HepG2 (cell line): ENCODE data around the gene PLB1. TPM values are rescaled to one million over a fixed set of nuclear protein-coding genes. Genes with fewer than 3 reads are reported as not detected.

Experiments
- ATAC-seq: fragments of 200-7000 bp; cut with Tn5 transposase; 3 replicates; pipeline ENCODE4 v1.9.1; 2020; ENCODE audit warnings: mild to moderate bottlenecking, moderate library complexity
- BruUV-seq: library from RNA; stranded (reverse); fragments of 400-500 nt; replicated peaks from 2 replicates; lab custom pipeline; 2021; lab: Mats Ljungman, UMichigan
- CTCF ChIA-PET: fragments of 300-600 bp; formaldehyde crosslinking; extraction: SDS; loops from one replicate; lab custom pipeline; 2021; ENCODE audit warnings: low total read pairs, inconsistent platforms, low intra/inter-chr PET ratio; lab: Yijun Ruan, JAX
- POLR2A ChIA-PET: fragments of 350-600 bp; sonication (Branson Sonifier 250); formaldehyde crosslinking; loops from one replicate; lab custom pipeline; 2020; ENCODE audit warnings: antibody characterized with exemption, inconsistent platforms; lab: Yijun Ruan, JAX
- DNase-seq: peaks from one replicate; pipeline ENCODE4 v3.0.0-alpha.2; 2015; ENCODE audit warnings: low spot score
- FAIRE-seq: peaks from 3 replicates; lab custom pipeline; 2011; peaks lifted over from hg19 to GRCh38; lab: Jason Lieb, UNC
- H2AFZ ChIP-seq: one replicate; pipeline ENCODE4 v1.6.1; 2011; ENCODE audit warnings: low read length, inconsistent platforms
- H3K27ac ChIP-seq: fragments of 300-600 bp; 3 replicates; pipeline ENCODE4 v1.8.0; 2011; ENCODE audit warnings: mixed run types, mild to moderate bottlenecking, mixed read lengths, low read length, inconsistent platforms; ENCODE audit not compliant: insufficient read depth; ENCODE audit errors: extremely low read length
- H3K27me3 ChIP-seq, 2 experiments: fragments of 200-600 bp in 1 of 2; 2 replicates in 1 of 2; 3 replicates in 1 of 2; pipeline versions ENCODE4 v1.6.0 to v1.8.0; 2011; ENCODE audit warnings: low read length in 2 of 2, mild to moderate bottlenecking in 2 of 2, moderate library complexity in 2 of 2, inconsistent platforms in 1 of 2; ENCODE audit not compliant: insufficient read depth in 2 of 2, control insufficient read depth in 1 of 2
- H3K36me3 ChIP-seq, 2 experiments: fragments of 200-600 bp in 1 of 2; replicated peaks in 1 of 2; 2 replicates in 1 of 2; 3 replicates in 1 of 2; pipeline versions ENCODE4 v1.5.1 to v1.8.0; 2011; ENCODE audit warnings: low read length in 2 of 2, inconsistent platforms in 1 of 2; ENCODE audit not compliant: insufficient read depth in 2 of 2, control insufficient read depth in 1 of 2
- H3K4me1 ChIP-seq: 2 replicates; pipeline ENCODE4 v1.5.1; 2012; ENCODE audit warnings: low read length, inconsistent platforms; ENCODE audit not compliant: insufficient read depth
- H3K4me2 ChIP-seq: 2 replicates; pipeline ENCODE4 v1.6.0; 2011; ENCODE audit warnings: low read depth, low read length, inconsistent platforms
- H3K4me3 ChIP-seq, 3 experiments: fragments of 200-600 bp in 1 of 3; sonication (generic), shearing (Covaris generic) in 1 of 3; replicated peaks in 1 of 3; 2 replicates each; pipeline ENCODE4 v1.5.1; 2011 to 2016; ENCODE audit warnings: low read length in 3 of 3, inconsistent platforms in 2 of 3, low read depth in 2 of 3, mild to moderate bottlenecking in 2 of 3, control low read depth in 1 of 3, mixed read lengths in 1 of 3; ENCODE audit not compliant: insufficient read depth in 1 of 3
- H3K79me2 ChIP-seq: one replicate; pipeline ENCODE4 v1.6.1; 2011; ENCODE audit warnings: low read length, inconsistent platforms; ENCODE audit not compliant: insufficient read depth
- H3K9ac ChIP-seq: 2 replicates; pipeline ENCODE4 v1.6.0; 2011; ENCODE audit warnings: mild to moderate bottlenecking, low read depth, low read length, inconsistent platforms; ENCODE audit not compliant: insufficient read depth
- H3K9me3 ChIP-seq: 2 replicates; pipeline ENCODE4 v1.5.1; 2012; ENCODE audit warnings: mild to moderate bottlenecking, low read length
- H4K20me1 ChIP-seq: 2 replicates; pipeline ENCODE4 v1.6.0; 2011; ENCODE audit warnings: inconsistent platforms, mild to moderate bottlenecking, low read length, moderate library complexity; ENCODE audit not compliant: insufficient read depth
- ATF1 ChIP-seq: IDR thresholded peaks from 2 replicates; pipeline ENCODE4 v1.6.1; 2016; ENCODE audit warnings: mild to moderate bottlenecking, control low read depth
- CBFB ChIP-seq: sonication (generic); formaldehyde crosslinking; IDR thresholded peaks from 2 replicates; pipeline ENCODE4 v1.4.0; 2020; ENCODE audit warnings: missing genetic modification reagents
- DMTF1 ChIP-seq: sonication (generic); formaldehyde crosslinking; IDR thresholded peaks from 2 replicates; pipeline ENCODE4 v1.4.0; 2020; ENCODE audit warnings: mild to moderate bottlenecking, missing genetic modification reagents
- FOXJ3 ChIP-seq: sonication (generic); formaldehyde crosslinking; IDR thresholded peaks from 2 replicates; pipeline ENCODE4 v1.4.0; 2020; ENCODE audit warnings: missing genetic modification reagents, mild to moderate bottlenecking, borderline replicate concordance
- HNF4G ChIP-seq, 2 experiments: sonication (generic) in 1 of 2; formaldehyde crosslinking in 1 of 2; IDR thresholded peaks; 2 replicates each; pipeline versions ENCODE4 v1.4.0 to v1.6.1; 2011 to 2020; ENCODE audit warnings: borderline replicate concordance in 2 of 2, low read depth in 2 of 2, mild to moderate bottlenecking in 2 of 2, low read length in 1 of 2, missing genetic modification reagents in 1 of 2, moderate library complexity in 1 of 2
- SIX1 ChIP-seq: sonication (generic); formaldehyde crosslinking; IDR thresholded peaks from 2 replicates; pipeline ENCODE4 v1.4.0; 2020; ENCODE audit warnings: missing genetic modification reagents, borderline replicate concordance
- SSRP1 ChIP-seq: IDR thresholded peaks from 2 replicates; pipeline ENCODE4 v1.6.1; 2016; ENCODE audit warnings: control low read depth
- ZBTB7B ChIP-seq: sonication (generic); formaldehyde crosslinking; IDR thresholded peaks from 2 replicates; pipeline ENCODE4 v1.4.0; 2020; ENCODE audit warnings: missing genetic modification reagents
- WGBS: methylation state at CpG from one replicate; pipeline ENCODE4 v1.1.6; 2017; ENCODE audit warnings: low lambda C conversion rate; 5-methylcytosine and 5-hydroxymethylcytosine counted together
- in situ Hi-C: cut with HindIII; loops from 2 replicates; pipeline ENCODE4 v1.10.0; 2017; ENCODE audit warnings: low pct_unique_long_range_greater_than_20kb; ENCODE audit not compliant: extremely low pct_ligation_motif_present
- intact Hi-C: fragments of 100-400 bp; cut with micrococcal nuclease; formaldehyde crosslinking; loops from one replicate; pipeline ENCODE4 v1.10.0; 2022; ENCODE audit not compliant: unreplicated experiment
- polyA plus RNA-seq, 8 experiments: library from polyadenylated mRNA; depleted of rRNA in 3 of 8; stranded (reverse) in 7 of 8; unstranded in 1 of 8; fragments of >200 nt; fragmentation: Illumina TruSeq in 4 of 8; extraction: Trizol in 4 of 8; gene quantifications; 2 replicates each; pipeline versions ENCODE4 v1.2.1 to v1.2.3, GENCODE V29; 2011 to 2016; ENCODE audit warnings: low read depth in 4 of 8, missing spikeins in 1 of 8, mixed read lengths in 1 of 8; ENCODE audit not compliant: insufficient read depth in 1 of 8
- total RNA-seq, 5 experiments: library from RNA; depleted of rRNA; stranded (reverse); fragments of >200 nt; fragmentation: Illumina TruSeq; extraction: Trizol; gene quantifications; 2 replicates each; pipeline ENCODE4 v1.2.3, GENCODE V29; 2016; ENCODE audit warnings: low read depth in 1 of 5

Gene PLB1
- total and polyA plus RNA-seq, 2 of the 13 experiments (the other 11 are each of a cell fraction or from before 2014, with no cell fraction given), result 0.20 to 1.8 TPM

- no peak overlapping the region for H3K9ac ChIP-seq
- no peaks in the 10 kb centered on the region for H4K20me1 ChIP-seq
- no peak overlapping the region for H3K4me2 ChIP-seq
- H3K9me3 ChIP-seq, result no peaks in the 10 kb centered on the region
- 61% methylated on average over 12 of the region's 12 CpGs for WGBS
- ATAC-seq, result no peak
- BruUV-seq, result no TSS peak
- CTCF ChIA-PET, result no interaction called here
- TF ChIP-seq FOXJ3 (CRISPR knock-in tag) (no peak), HNF4G (IDR thresholded peaks at IDR 0.05; ENCODE audit: borderline replicate concordance, low read depth, low read length) (no peak), HNF4G (CRISPR knock-in tag; IDR thresholded peaks at IDR 0.05; ENCODE audit: borderline replicate concordance, low read depth) (no peak), CBFB (CRISPR knock-in tag) (no peak), SIX1 (CRISPR knock-in tag) (no peak), ZBTB7B (CRISPR knock-in tag) (no peak), ATF1 (CRISPR knock-in tag) (no peak), DMTF1 (CRISPR knock-in tag) (no peak), SSRP1 (CRISPR knock-in tag) (no peak)
- H3K4me3 ChIP-seq, result no peak overlapping the region
- peaks cover 0 to 30% of the 10 kb centered on the region in 2 experiments; a peak in 2 of 5 replicates for H3K27me3 ChIP-seq
- H2AFZ ChIP-seq, result no peak overlapping the region
- H3K36me3 ChIP-seq, result no peaks in the 10 kb centered on the region
- in situ Hi-C loops, result no loop called here
- POLR2A ChIA-PET, result no interaction called here
- no peak overlapping the region for H3K27ac ChIP-seq
- H3K4me1 ChIP-seq, result peaks cover 23% of the 10 kb centered on the region
- intact Hi-C loops, result no loop called here
- DNase-seq, result no peak
- no peak for FAIRE-seq
- H3K79me2 ChIP-seq, result no peaks in the 10 kb centered on the region
These were observed 141.5 kb downstream of the PLB1 start for GRCh38 chr2:28637066-28638047.
